GM18907 (cell line): ENCODE measurements around the gene RELB.
"Not testable (repeated sequence)": the region's sequence is repeated elsewhere in the genome, so short reads cannot be mapped to it uniquely, and the experiment has no call there.

ENCODE experiments used
- ATAC-seq: cut with Tn5 transposase; IDR thresholded peaks from one replicate; pipeline ENCODE4 v1.9.1; 2021; ENCODE audit warnings: mild to moderate bottlenecking, moderate library complexity; ENCODE audit not compliant: unreplicated experiment

RELB gene

DNA sequence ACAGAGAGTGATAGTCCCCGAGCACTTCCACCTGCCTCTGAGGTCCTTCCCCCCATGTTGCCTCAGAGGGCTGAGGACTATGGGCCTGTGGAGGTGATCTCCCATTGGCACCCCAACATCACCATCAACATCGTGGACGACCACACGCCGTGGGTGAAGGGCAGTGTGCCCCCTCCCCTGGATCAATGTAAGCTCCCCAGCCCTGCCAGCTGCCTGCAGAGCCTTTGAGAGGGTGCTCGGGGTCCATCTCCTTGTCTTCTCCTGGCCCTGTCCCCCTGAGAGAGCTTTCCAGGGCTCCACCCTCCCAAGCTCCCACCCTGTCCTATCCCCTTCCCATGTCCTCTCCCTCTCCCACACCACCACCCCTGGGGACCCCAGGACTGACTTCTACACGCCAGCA is 14.9 kb upstream of the RELB start:
- ATAC-seq = no peak

GRCh38 chr19:44987148-44987675 is 14.1 kb upstream of the RELB start:
- no peak for ATAC-seq

- ATAC-seq = no peak
These were observed 13.0 kb upstream of the RELB start for GRCh38 chr19:44988273-44988672.

- ATAC-seq = no peak
These were observed 12.2 kb upstream of the RELB start for GRCh38 chr19:44988896-44989556.

DNA sequence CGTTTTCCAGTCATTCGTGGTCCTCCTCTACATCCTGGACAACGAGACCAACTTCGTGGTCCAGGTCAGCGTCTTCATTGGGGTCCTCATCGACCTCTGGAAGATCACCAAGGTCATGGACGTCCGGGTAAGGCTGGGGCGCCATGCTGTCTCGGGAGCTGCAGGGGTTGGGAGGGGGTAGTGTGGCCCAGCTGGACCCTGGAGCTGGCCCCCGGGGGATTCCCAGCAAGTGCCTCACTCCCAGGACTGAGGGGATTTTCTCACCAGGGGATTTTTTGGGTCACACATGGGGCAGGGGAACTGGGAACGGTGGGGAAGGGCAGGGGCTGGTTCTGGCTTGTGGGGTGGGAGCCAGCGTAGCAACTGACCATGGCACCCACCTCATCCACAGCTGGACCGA is 10.8 kb upstream of the RELB start:
- ATAC-seq = no peak

DNA sequence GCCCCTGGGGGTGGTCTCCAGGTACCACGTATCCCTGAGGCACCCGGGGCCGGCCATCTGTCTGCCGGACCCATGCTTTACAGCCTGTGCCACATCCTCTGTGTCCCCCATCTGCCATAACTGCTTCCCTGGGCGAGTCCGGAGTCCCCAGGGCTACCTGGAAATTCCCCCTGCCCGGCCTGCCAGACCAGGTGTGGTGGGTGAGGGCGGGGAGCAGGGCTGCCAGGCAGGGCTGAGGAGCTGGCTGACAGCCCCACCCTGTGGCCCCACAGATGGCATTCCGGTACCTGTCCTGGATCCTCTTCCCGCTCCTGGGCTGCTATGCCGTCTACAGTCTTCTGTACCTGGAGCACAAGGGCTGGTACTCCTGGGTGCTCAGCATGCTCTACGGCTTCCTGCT is 10.3 kb upstream of the RELB start:
- no peak for ATAC-seq

- no peak for ATAC-seq
These were observed 8.7 kb upstream of the RELB start for GRCh38 chr19:44992336-44993163.

DNA sequence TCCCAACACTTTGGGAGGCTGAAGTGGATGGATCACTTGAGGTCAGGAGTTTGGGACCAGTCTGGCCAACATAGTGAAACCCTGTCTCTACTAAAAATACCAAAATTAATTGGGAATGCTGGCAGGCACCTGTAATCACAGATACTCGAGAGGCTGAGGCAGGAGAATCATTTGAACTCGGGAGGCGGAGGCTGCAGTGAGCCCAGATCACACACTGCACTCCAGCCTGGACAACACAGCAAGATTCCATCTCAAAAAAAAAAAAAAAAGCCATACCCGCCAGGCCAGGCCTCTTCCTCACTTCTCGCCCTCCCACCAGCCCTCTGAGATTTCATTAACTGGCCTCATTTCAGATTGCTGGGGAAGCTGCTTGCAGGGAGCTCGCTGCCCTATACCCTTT is 7.7 kb upstream of the RELB start:
- ATAC-seq = no peak

- ATAC-seq = no peak
These were observed 7.2 kb upstream of the RELB start for GRCh38 chr19:44993926-44994537.

DNA sequence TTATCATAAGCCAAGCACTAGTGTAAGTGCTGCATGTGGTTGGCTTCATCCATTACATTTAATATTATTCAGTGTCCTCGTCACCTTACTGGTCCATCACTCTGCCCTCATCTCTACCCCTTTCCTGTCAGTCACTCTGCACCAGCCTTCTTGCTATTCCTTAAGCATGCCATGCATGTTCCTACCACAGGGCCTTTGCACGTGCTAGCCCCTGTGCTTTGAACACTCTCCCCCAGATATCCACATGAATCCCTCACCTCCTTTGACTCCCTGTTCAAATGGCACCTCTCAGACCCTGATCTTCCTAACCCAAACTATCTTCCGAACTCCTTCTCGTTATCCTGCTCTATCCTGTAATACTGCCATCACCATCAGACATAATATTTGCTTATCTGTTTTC is 3.2 kb upstream of the RELB start:
- ATAC-seq = no peak

DNA sequence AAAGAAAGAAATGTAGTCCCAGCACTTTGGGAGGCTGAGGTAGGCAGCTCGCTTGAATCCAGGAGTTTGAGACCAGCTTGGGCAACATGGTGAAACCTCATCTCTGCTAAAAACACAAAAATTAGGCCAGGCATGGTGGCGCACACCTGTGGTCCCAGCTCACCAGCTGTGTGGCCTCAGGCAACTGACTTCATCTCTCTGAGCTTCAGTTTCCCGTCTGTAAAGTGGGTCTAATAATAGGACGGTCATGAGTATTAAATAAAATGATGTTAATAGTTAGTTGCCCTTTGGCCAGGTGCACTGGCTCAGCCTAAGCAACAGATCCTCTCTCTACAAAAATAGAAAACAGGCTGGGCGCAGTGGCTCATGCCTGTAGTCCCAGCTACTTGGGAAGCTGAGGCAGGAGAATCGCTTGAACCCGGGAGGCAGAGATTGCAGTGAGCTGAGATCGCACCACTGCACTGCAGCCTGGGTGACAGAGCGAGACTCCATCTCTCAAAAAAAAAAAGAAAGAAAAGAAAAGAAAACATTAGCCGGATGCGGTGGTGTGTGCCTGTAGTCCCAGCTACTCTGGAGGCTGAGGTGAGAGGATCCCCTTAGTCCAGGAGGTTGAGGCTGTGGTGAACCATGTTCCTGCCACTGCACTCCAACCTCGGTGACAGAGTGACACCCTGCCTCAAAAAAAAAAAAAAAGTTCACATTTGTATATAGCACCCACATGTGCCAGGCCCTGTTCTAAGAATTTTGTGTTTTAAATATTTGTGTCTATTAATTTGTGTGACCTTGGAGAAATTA is 1.9 kb upstream of the RELB start:
- not testable (repeated sequence) for ATAC-seq

GRCh38 chr19:45000665-45001064 is 599 bp upstream of the RELB start:
- ATAC-seq = not testable (repeated sequence)

DNA sequence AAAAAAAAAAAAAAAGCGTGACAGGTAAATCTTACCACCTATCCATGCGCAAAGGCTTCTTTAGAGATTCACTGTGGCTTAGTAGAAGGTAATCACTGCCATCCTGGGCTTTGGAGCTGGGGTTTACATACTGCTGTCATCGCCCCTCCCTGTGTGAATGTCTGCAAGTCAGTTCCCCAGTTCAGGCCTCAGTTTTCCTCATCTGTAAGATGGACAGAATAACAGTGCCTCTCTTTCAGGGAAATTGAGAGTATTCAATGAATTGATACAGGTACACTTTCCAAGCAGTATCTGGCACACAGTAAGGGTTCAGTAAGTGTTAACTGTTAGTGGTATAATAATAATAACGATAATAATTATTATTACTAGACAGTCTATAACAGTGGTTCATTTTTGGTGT is 2.2 kb downstream of the RELB start:
- no peak for ATAC-seq

DNA sequence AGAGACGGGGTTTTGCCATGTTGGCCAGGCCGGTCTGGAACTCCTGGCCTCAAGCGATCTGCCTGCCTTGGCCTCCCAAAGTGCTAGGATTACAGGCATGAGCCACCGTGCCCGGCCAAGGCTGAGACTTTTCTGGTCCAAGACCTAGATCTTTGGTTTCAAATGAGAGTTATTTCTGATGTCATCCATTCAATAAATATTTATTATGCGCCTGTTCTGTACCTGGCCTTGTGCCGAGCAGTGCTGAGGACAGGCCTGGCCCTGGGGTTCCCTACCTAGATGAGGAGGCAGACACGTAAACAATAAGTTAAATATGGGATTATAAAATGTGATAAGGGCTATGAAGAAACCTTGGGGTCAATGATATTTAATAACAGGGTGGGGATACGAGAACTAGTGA is 4.5 kb downstream of the RELB start:
- ATAC-seq = no peak

- ATAC-seq = no peak
These were observed 7.3 kb downstream of the RELB start for GRCh38 chr19:45008552-45008951.

GRCh38 chr19:45009625-45010255 is 8.5 kb downstream of the RELB start:
- no peak for ATAC-seq

DNA sequence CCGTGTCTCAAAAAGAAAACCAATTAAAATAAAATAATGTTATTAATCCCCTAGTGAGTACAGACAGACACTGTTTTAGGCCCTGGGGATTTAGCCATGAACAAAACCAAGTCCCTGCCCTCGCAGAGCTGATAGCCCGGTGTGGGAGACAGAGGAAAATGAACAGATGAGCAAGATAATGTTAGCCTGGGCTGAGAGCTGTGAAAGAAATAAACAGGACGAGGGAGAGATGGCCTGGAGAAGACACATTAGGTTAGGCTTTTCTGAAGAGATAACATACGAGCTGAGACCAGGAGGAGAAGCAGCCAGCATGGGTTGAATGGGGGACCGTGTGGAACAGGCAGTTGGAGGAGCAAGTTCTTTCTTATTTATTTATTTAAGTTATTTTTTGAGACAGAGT is 9.0 kb downstream of the RELB start:
- no peak for ATAC-seq

DNA sequence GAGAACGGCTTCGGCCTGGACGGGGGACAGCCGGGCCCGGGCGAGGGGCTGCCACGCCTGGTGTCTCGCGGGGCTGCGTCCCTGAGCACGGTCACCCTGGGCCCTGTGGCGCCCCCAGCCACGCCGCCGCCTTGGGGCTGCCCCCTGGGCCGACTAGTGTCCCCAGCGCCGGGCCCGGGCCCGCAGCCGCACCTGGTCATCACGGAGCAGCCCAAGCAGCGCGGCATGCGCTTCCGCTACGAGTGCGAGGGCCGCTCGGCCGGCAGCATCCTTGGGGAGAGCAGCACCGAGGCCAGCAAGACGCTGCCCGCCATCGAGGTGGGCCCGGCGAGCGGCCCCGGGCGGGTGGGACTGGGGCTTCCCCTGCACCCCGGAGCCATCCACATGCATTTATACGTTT is 10.7 kb downstream of the RELB start:
- no peak for ATAC-seq

- peak; percentile 73 for ATAC-seq
These were observed 15.4 kb downstream of the RELB start for GRCh38 chr19:45016388-45017314.

DNA sequence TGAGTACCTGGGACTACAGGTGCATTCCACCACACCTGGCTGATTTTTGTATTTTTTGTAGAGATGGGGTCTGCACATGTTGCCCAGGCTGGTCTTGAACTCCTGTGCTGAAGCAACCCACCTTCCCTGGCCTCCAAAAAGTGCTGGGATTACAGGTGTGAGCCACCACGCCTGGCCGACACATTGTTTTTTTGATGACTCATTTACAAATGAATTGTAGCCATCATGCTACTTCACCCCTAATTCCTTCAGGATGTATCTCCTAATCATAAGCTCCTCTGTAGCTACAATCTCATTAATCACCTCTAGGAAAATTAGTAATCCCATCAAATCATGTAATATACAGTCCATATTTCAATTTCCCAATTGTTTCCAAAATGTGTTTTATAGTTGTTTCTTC is 17.9 kb downstream of the RELB start:
- ATAC-seq = no peak
